NCI-H2227 (cell line): ENCODE measurements around the gene EYA4.

Source experiments
- DNase-seq: peaks from one replicate; lab custom pipeline; 2025; ENCODE audit not compliant: unreplicated experiment; lab: John Stamatoyannopoulos, UW

EYA4 gene, protein sequence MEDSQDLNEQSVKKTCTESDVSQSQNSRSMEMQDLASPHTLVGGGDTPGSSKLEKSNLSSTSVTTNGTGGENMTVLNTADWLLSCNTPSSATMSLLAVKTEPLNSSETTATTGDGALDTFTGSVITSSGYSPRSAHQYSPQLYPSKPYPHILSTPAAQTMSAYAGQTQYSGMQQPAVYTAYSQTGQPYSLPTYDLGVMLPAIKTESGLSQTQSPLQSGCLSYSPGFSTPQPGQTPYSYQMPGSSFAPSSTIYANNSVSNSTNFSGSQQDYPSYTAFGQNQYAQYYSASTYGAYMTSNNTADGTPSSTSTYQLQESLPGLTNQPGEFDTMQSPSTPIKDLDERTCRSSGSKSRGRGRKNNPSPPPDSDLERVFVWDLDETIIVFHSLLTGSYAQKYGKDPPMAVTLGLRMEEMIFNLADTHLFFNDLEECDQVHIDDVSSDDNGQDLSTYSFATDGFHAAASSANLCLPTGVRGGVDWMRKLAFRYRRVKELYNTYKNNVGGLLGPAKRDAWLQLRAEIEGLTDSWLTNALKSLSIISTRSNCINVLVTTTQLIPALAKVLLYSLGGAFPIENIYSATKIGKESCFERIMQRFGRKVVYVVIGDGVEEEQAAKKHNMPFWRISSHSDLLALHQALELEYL

GRCh38 chr6:133241086-133241900 lies at the start of gene EYA4:
Gene EYA4, plus strand, starts transcription at chr6:133241357. Its CDS starts 33,424 bp downstream, at chr6:133274781.
- DNase-seq, result no peak

GRCh38 chr6:133193396-133193795 lies 47.8 kb upstream of the EYA4 start:
- no peak for DNase-seq

DNA sequence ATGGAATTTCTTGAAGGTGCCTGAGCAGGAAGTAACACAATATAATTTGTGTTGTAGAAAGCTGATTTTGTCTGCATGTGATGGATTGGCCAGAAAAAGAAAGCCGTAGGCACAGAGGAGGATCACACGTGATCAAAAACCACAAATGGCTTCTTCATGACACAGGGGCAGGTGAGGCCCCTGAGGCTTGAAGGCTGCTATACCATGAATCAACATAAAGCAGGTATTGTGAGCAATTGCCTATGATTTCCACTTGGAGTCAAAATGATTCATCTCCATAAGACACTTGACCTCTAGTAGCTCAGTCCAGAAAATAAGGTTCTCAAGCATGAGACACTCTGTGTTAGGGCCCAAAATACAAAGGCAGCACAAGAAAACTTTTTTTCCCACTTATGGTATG lies 42.4 kb upstream of the EYA4 start:
- no peak for DNase-seq

DNA sequence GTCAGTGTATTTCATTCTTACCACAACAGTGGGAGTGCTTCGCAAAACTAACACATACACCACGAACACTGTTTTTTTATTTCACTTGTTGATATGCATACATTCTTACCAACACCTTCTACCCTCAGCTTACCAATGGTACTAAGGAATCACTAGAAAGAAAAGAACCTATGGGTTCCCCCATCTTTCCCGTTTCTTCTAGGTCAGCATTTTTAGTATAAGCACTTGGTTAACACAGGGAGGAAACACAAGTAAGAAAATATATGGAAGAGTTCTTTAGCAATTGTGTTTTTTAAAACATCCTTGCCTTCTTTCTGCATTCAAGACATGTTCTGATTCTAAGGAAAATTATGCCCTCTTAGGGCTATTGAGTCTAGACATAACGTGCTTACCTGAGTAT lies 39.9 kb upstream of the EYA4 start:
- DNase-seq, result no peak

DNA sequence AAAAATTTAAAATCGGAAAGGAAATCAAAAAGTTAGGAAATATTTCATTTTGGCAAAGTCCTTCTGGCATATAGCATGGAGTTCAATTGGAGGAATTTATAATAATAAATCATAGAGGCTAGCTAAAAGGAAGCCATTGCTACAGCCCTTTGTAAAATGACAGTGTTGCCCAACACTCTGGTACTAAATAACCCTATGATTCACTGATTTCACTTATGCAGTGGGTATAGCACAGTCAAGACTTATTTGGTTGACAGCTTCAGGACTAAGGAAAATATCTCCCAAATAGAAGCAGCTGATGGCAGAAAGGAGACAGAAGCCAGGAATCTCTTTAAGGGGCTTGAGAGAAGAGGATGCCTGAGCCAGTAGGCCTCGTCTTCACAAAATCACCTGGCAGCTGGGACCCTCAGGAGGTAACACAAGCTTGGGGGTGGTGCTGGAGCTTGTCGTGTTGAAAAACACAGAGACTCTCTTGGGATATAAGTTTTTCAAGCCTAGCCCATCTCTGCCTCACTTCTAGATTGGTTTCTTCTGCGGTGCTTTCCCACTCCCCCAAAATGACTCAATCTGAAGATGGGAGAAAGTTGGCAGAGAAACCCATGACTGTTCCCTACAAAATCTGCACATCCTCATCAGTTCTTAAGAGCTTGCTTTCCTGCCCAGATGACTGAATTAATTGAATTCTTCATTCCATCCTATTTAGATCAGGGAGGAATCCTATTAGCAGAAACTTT lies 38.4 kb upstream of the EYA4 start:
- DNase-seq, result no peak

- DNase-seq, result no peak
Measured at GRCh38 chr6:133203344-133203697, 37.8 kb upstream of the EYA4 start.

- DNase-seq, result no peak
Measured at GRCh38 chr6:133205304-133205703, 35.9 kb upstream of the EYA4 start.

GRCh38 chr6:133206942-133207341 lies 34.2 kb upstream of the EYA4 start:
- DNase-seq, result no peak

DNA sequence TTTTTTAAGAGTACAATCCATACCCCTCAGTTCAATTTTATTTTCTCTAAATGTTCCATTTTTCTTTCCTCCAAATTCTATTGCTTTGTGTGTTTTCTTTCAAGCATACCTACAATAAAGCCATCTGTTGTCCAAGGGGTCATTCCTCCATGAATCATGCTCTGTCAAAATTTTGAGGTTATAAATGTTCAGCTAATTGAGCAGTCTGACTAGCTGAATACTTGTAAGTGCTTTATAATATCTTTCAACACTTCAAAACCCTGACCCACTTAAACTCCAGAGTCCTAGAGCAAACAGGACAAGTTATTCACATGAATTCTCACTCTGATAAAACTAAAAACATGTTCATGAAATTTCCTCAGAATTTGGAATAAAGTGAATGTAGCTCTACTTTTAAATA lies 33.4 kb upstream of the EYA4 start:
- no peak for DNase-seq

- no peak for DNase-seq
Measured at GRCh38 chr6:133208183-133208755, 32.9 kb upstream of the EYA4 start.

DNA sequence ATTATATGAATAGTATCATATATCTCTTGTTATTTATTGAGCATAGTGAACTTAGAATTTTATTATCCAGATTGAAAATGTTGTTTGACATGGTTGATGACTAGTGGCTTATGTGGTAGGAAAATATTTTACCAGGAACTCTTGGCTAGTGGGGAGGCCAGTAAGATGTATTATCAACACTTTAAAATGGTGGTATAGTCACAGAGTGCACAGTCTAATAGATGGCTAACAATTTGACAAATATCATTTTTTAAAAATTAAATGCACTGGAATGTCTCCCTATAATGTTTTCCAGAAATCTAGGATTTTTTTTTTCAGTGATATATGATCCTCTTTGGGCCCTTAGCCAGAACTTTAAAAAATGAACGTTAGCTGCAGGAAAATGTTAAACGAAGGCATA lies 26.9 kb upstream of the EYA4 start:
- no peak for DNase-seq

DNA sequence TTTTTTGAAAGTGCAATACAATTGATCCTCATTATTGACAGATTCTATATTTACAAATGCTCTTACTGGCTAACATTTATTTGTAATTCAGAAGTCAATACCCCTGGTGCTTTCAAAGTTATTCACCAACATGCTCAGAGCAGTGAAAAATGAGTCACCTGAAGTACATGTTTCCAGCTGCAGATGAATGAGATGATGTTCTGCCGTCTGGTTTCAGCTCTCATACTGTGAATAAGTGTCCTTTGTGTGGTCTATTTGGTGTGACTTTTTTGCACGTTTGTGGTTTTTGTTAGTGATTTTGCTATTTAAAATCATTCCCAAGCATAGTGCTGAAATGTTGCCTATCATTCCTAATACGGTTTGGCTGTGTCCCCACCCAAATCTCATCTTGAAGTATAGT lies 22.3 kb upstream of the EYA4 start:
- DNase-seq, result no peak

GRCh38 chr6:133223452-133224029 lies 17.6 kb upstream of the EYA4 start:
- DNase-seq, result no peak

GRCh38 chr6:133225560-133225959 lies 15.6 kb upstream of the EYA4 start:
- no peak for DNase-seq

GRCh38 chr6:133227344-133227743 lies 13.8 kb upstream of the EYA4 start:
- DNase-seq, result no peak

GRCh38 chr6:133230052-133230451 lies 11.1 kb upstream of the EYA4 start:
- no peak for DNase-seq

GRCh38 chr6:133235221-133235620 lies 5.9 kb upstream of the EYA4 start:
- DNase-seq, result no peak

GRCh38 chr6:133236932-133237331 lies 4.2 kb upstream of the EYA4 start:
- DNase-seq, result no peak

- no peak for DNase-seq
Measured at GRCh38 chr6:133240511-133241085, 559 bp upstream of the EYA4 start.
